HG02973 (cell line): ENCODE measurements around the gene KCTD16.

Experiments
- ATAC-seq: cut with Tn5 transposase; IDR thresholded peaks from one replicate; pipeline ENCODE4 v1.9.1; 2021; ENCODE audit warnings: moderate library complexity; ENCODE audit not compliant: unreplicated experiment

The KCTD16 gene

DNA sequence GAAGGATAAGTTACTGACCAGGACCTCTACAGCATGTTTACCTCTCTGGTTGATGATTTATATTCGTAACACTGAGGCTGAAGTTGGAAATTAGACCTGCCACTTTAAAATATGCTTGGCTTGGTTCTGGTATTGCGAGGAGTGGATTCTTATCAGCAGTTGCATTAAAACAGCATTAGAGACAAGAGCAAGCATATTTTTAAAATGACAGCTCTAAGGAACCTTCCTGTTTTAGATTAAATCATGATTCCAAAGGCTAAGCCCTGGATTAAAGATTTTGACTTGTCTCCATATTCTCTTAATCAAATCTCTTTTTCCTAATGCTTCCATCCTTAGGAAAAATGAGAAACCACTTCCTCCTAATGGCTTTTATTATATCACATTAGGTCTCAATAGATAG lies 277.8 kb downstream of the KCTD16 start:
- ATAC-seq, result no peak

DNA sequence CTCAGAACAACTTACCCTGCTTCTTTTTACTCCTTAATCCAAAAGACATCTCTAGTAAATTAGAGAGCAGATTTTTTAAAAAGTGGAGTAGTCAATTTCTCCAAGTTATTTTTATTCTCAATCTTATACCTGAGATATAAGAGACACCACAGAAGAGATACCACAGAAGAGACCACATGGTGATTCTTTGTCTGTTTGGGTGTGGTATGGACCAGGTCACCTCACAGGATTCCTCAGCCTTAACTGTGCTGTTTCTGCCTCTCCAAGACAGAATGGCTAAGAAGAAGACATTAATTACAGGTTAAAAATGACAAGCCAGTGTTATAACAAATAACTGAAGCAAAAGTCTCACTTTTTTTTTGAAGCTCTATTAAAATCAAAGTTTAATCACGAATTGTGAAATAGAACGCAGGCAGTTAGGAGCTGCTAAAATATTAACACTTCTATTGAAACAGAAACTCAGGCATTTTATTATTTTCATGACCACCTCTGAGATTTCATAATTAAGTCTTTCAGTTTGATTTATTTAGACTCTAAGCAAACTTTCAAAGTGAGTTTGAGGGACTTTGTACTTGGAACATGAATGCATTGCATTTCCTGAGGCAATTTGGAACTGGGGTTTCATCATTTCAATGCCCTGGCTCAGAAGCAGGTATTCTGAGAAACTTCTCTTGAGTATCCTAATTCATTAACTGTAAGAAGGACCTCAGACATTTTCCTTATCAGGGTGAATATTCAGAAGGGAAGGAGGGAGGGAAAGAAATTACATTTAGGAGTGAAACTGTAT lies 280.7 kb downstream of the KCTD16 start:
- ATAC-seq, result no peak

GRCh38 chr5:144453753-144454152 lies 283.1 kb downstream of the KCTD16 start:
- ATAC-seq, result no peak

- no peak for ATAC-seq
Observed at GRCh38 chr5:144457160-144457559, 286.5 kb downstream of the KCTD16 start.

DNA sequence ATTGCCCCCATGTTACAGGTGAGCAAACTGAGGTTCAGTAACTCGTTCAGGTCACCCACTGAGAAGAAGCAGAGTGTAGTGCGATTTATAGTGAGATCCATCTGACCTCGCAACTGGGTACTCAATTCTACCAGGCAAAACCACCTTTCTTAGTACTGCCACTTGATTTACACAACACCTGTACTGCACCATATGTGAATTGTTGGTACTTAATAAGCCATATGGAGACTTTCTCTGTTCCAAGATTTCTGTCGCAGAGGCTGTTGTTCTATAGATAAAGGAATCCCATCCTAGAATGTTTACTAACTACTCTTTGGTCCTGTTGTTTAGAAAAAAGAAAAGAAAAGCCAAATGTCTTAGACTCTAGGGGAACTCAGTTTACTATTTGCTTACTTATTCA lies 287.5 kb downstream of the KCTD16 start:
- ATAC-seq, result no peak

GRCh38 chr5:144460600-144460999 lies 289.9 kb downstream of the KCTD16 start:
- no peak for ATAC-seq

GRCh38 chr5:144462577-144462976 lies 291.9 kb downstream of the KCTD16 start:
- no peak for ATAC-seq

DNA sequence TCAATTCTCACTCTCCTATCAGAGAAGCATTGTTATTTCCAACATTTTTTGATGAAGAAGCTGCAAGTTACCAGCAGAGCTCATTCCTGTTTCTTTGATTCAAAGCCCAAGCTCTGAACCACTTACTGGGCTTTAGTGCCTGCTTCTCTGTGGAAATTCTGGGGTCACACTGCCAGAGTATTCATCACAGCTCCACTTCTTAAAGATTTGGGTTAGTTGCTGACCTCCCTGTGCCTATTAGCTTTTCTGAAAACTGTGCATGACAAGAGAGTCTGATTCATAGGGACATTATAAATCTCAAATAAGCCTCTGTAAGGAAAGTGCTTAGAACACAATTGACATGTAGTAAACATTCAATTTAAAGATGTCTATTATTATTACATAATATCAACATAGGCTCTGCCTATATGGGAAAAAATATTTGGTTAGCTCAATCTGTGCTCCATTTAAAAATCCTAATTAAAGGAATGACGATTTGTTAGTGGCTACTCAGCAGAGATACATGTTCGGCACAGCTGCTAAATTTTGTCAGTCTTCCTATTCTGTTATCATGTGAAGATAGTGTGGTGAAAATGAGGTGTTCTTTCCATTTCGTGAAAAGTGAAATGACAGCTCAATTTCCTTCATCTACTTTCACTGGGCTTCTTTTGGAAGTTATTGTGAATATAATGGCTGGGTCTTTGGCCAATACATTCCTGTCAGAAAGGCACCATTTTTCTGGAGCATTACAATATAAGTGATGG lies 293.0 kb downstream of the KCTD16 start:
- no peak for ATAC-seq

DNA sequence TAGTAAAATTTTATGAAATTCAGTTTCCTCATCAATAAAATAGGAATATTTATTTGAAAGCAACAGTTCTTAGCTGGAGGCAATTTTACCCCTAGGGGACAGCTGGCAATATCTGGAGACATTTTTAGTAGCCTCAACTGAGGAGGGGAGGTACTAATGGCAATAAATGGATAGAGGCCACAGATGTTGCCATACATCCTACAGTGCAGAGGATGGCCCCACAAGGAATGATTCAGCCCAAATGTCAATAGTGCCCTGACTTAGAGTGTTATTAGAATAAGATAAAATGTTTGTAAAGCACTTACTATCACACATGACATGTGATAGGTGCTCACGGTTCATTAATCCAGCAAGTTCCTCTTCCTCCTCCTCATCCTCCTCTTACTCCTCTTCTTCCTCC lies 293.6 kb downstream of the KCTD16 start:
- no peak for ATAC-seq

GRCh38 chr5:144465441-144465840 lies 294.8 kb downstream of the KCTD16 start:
- ATAC-seq, result no peak

- no peak for ATAC-seq
Observed at GRCh38 chr5:144467792-144468191, 297.1 kb downstream of the KCTD16 start.

- no peak for ATAC-seq
Observed at GRCh38 chr5:144468571-144468970, 297.9 kb downstream of the KCTD16 start.

GRCh38 chr5:144469106-144469505 lies 298.4 kb downstream of the KCTD16 start:
- ATAC-seq, result no peak

DNA sequence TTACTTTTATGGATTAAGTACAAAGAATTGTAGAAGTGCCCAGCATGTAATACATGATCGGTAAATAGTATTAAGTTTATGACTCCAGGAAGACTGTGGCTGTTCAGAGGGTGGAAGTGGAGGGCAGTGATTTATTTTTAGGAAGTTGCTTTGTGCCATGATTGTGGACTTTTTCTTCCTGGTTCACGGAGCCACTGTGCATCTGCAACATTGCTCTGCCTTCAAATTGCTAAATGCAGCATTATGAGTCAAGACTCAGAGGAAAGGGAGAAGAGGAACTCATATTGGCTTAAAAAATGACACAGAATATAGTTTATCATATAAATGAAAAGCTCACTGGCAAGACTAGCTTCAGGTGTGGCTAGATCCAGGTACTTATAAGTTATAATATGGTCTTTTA lies 301.5 kb downstream of the KCTD16 start:
- no peak for ATAC-seq

DNA sequence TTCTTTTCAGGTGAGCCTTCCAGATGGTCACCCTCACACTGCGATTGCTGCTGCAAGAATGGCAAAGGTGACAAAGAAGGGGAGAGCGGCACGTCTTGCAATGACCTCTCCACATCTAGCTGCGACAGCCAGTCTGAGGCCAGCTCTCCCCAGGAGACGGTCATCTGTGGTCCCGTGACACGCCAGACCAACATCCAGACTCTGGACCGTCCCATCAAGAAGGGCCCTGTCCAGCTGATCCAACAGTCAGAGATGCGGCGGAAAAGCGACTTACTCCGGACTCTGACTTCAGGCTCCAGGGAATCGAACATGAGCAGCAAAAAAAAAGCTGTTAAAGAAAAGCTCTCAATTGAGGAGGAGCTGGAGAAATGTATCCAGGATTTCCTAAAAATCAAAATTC lies 303.0 kb downstream of the KCTD16 start:
- no peak for ATAC-seq

DNA sequence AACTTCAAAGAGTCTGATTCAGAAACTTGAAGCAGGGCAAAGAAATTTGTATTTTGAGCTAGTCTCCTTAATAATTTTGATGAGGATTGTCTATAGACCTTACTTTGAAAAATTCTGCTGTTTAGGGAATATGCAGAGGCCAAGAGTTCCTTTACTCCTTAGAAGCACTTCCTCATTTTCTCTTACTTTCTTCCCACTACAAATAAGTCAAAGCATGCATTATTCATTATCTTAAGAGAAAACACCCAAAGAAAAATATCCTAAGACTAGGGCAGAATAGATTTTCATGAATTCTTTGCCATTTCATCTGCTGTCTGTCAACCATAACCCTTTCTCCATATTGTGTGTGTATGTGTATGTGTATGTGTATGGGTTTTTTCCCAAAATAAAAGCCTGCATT lies 307.9 kb downstream of the KCTD16 start:
- ATAC-seq, result no peak

DNA sequence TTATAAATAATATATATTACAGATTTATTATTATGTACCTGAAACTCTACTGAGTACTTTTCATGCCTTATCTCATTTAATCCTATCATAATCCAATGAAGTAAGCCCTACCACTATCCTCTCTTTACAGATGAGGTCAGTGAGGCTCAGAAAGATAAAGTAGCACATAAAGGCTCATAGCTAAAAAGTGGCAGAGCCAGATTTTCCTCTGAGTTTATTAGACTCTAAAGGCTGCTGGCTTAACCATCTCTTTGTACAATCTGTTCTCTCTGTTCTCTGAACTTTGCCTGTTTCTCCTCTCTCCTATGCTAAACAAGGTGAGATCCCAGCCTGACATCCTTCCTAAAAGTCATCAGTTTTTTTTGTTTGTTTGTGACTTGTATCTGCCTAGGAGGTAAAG lies 311.2 kb downstream of the KCTD16 start:
- ATAC-seq, result no peak

DNA sequence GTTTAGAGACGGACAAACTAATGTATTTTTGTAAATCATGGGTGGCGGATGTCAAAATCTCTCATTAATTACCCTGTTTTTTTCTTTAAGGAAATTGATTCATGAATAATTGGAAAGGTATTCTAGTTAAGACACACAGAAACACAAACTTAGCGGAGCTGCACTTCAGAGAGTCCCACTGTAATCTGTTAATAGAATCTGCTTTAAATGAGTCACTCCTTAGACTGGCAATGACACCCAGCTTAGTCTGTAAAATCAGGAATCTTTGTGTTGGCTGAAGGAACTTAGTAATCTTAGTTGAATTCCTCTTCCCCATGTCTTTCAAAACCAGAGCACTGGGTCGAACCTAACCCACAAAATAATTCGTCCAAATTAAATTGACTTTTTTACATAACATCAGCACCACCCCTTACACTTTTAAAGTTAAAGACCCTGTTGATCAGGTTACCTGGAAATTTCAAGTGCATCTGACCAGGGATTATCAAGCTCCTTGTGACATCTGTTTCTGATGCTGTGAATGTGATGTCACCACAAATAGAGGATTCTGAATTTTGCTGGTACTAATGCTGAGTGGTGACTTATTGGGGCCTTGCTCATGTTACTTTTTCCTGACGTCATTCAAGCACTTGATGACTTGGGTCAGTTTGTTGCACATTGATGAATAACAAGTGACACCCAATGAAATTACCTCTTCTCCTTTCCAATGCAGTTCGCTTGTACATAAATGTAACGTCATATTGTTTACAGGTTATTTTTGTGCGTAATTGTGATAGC lies 313.6 kb downstream of the KCTD16 start:
- no peak for ATAC-seq

DNA sequence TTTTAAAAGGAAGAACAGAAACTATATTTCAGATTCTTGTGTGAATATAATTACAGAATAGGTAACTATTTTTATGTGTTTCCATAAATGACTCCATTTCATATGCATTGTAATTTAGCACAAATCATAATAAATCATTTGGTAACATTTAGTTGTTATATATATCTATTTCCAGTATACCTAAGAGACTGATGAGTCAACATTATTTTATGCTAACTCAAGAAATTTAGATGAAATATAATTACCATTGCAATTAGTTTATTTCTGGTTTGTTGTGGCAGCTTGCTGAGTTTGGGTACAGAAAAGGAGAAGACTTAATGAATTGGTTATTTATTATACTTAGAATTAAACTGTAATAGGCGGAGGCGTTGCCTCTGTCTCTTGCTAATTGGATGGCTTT lies 314.9 kb downstream of the KCTD16 start:
- ATAC-seq, result no peak

DNA sequence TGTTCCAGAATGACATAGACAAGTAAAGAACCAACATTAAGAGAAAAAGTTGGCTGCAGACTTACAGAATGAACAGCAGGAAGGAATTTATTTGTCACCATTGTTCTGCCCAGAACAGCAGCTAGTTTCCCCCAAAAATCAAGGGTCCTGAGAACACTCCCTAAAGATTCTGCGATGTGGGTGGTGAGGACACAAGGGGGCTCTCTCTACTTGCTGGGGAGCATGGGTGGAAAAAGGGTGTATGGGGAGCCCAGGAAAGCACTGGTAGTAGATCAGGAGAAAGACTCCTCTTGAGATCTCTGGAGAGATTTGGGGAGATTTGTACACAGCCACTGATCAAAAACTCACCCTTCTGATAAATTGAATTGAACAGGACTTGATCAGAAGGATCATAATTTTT lies 316.5 kb downstream of the KCTD16 start:
- no peak for ATAC-seq

GRCh38 chr5:144487761-144488160 lies 317.1 kb downstream of the KCTD16 start:
- no peak for ATAC-seq

- no peak for ATAC-seq
Observed at GRCh38 chr5:144503123-144503522, 332.4 kb downstream of the KCTD16 start.
